Urothelium cell line (cell line): ENCODE measurements around the gene HMGCLL1.

Source experiments
- DNase-seq: peaks from one replicate; pipeline ENCODE4 v3.0.0; 2011; ENCODE audit warnings: low spot score, mixed read lengths
- FAIRE-seq: peaks from 2 replicates; lab custom pipeline; 2011; peaks lifted over from hg19 to GRCh38; lab: Jason Lieb, UNC

HMGCLL1 gene

GRCh38 chr6:55536391-55536956 lies 42.5 kb downstream of the HMGCLL1 start:
- FAIRE-seq (no peak), DNase-seq (no peak)

- no peak for DNase-seq
- FAIRE-seq, result peak; percentile 42
Measured at GRCh38 chr6:55531496-55531895, 47.5 kb downstream of the HMGCLL1 start.

GRCh38 chr6:55530931-55531330 lies 48.1 kb downstream of the HMGCLL1 start:
- DNase-seq (no peak), FAIRE-seq (no peak)

GRCh38 chr6:55528624-55529023 lies 50.4 kb downstream of the HMGCLL1 start:
- DNase-seq, result peak; percentile 7
- FAIRE-seq, result no peak

GRCh38 chr6:55524441-55524840 lies 54.6 kb downstream of the HMGCLL1 start:
- DNase-seq, result no peak
- FAIRE-seq, result no peak

GRCh38 chr6:55518529-55519060 lies 60.4 kb downstream of the HMGCLL1 start:
- no peak for FAIRE-seq
- no peak for DNase-seq

GRCh38 chr6:55516736-55517135 lies 62.3 kb downstream of the HMGCLL1 start:
- no peak for FAIRE-seq
- no peak for DNase-seq

GRCh38 chr6:55512904-55513303 lies 66.1 kb downstream of the HMGCLL1 start:
- FAIRE-seq (no peak), DNase-seq (no peak)

GRCh38 chr6:55511122-55511800 lies 67.7 kb downstream of the HMGCLL1 start:
- FAIRE-seq (no peak), DNase-seq (no peak)

GRCh38 chr6:55499591-55499990 lies 79.4 kb downstream of the HMGCLL1 start:
- FAIRE-seq (no peak), DNase-seq (no peak)

- DNase-seq (no peak), FAIRE-seq (no peak)
Measured at GRCh38 chr6:55497694-55498093, 81.3 kb downstream of the HMGCLL1 start.

GRCh38 chr6:55496201-55496600 lies 82.8 kb downstream of the HMGCLL1 start:
- DNase-seq, result no peak
- FAIRE-seq, result no peak

- no peak for DNase-seq
- no peak for FAIRE-seq
Measured at GRCh38 chr6:55495277-55495676, 83.7 kb downstream of the HMGCLL1 start.

- FAIRE-seq, result no peak
- no peak for DNase-seq
Measured at GRCh38 chr6:55494411-55494810, 84.6 kb downstream of the HMGCLL1 start.

- FAIRE-seq (no peak), DNase-seq (no peak)
Measured at GRCh38 chr6:55492259-55492658, 86.7 kb downstream of the HMGCLL1 start.

- DNase-seq (no peak), FAIRE-seq (no peak)
Measured at GRCh38 chr6:55490871-55491270, 88.1 kb downstream of the HMGCLL1 start.

- FAIRE-seq, result no peak
- DNase-seq, result no peak
Measured at GRCh38 chr6:55474382-55474781, 104.6 kb downstream of the HMGCLL1 start.

- FAIRE-seq, result no peak
Measured at GRCh38 chr6:55473722-55474121, 105.3 kb downstream of the HMGCLL1 start.

GRCh38 chr6:55469951-55470366 lies 109.0 kb downstream of the HMGCLL1 start:
- DNase-seq, result no peak

More at GRCh38 chr6:55473722-55474121, 105.3 kb downstream of the HMGCLL1 start:
- no peak for DNase-seq

GRCh38 chr6:55456016-55456415 lies 123.0 kb downstream of the HMGCLL1 start:
- DNase-seq (no peak), FAIRE-seq (no peak)

More at GRCh38 chr6:55469951-55470366, 109.0 kb downstream of the HMGCLL1 start:
- no peak for FAIRE-seq

GRCh38 chr6:55450005-55450404 lies 129.0 kb downstream of the HMGCLL1 start:
- FAIRE-seq, result no peak
- no peak for DNase-seq

GRCh38 chr6:55449225-55449624 lies 129.8 kb downstream of the HMGCLL1 start:
- DNase-seq (no peak), FAIRE-seq (no peak)
